Sigmoid colon (tissue), 4 donors: ENCODE data around the gene ANGPTL4.
"Not testable (repeated sequence)": the region's sequence is repeated elsewhere in the genome, so short reads cannot be mapped to it uniquely, and the experiment has no call there.

Experiments
- POLR2A ChIP-seq, 2 donors: fragments of 450-650 bp; IDR thresholded peaks; one replicate each; pipeline ENCODE4 v1.6.1; 2016; ENCODE audit warnings: antibody characterized with exemption in 2 of 2, mild to moderate bottlenecking in 2 of 2, moderate library complexity in 2 of 2
- POLR2AphosphoS5 ChIP-seq, 4 donors: sonication (generic); formaldehyde crosslinking; IDR thresholded peaks; one replicate each; pipeline ENCODE4 v1.6.1; 2017; ENCODE audit warnings: antibody characterized with exemption in 4 of 4
- TF ChIP-seq, protein P1 (sequence below), 4 experiments: fragments of 450-650 bp in 3 of 4; fragments of 200-600 bp in 1 of 4; IDR thresholded peaks; one replicate each; pipeline ENCODE4 v1.5.1; 2016 to 2019; ENCODE audit warnings: antibody characterized with exemption in 4 of 4, mild to moderate bottlenecking in 3 of 4, moderate library complexity in 2 of 4

DNA sequence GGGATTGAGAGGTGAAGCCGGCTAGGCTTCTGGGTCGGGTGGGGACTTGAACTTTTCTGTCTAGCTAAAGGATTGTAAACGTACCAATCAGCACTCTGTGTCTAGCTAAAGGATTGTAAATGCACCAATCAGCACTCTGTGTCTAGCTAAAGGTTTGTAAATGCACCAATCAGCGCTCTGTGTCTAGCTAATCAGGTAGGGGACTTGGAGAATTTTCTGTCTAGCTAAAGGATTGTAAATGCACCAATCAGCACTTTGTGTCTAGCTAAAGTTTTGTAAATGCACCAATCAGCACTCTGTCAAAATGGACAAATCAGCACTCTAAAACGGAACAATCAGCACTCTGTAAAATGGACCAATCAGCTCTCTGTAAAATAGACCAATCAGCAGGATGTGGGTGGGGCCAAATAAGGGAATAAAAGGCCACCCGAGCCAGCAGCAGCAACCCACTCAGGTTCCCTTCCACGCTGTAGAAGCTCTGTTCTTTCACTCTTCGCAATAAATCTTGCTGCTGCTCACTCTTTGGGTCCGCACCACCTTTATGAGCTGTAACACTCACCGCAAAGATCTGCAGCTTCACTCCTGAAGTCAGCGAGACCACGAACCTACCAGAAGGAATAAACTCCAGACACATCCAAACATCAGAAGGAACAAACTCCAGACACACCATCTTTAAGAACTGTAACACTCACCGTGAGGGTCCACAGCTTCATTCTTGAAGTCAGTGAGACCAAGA lies 15.4 kb downstream of the ANGPTL4 start:
- TF ChIP-seq, protein P1, sequence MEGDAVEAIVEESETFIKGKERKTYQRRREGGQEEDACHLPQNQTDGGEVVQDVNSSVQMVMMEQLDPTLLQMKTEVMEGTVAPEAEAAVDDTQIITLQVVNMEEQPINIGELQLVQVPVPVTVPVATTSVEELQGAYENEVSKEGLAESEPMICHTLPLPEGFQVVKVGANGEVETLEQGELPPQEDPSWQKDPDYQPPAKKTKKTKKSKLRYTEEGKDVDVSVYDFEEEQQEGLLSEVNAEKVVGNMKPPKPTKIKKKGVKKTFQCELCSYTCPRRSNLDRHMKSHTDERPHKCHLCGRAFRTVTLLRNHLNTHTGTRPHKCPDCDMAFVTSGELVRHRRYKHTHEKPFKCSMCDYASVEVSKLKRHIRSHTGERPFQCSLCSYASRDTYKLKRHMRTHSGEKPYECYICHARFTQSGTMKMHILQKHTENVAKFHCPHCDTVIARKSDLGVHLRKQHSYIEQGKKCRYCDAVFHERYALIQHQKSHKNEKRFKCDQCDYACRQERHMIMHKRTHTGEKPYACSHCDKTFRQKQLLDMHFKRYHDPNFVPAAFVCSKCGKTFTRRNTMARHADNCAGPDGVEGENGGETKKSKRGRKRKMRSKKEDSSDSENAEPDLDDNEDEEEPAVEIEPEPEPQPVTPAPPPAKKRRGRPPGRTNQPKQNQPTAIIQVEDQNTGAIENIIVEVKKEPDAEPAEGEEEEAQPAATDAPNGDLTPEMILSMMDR (IDR thresholded peaks at IDR 0.05): not testable (repeated sequence)
- TF ChIP-seq POLR2AphosphoS5, POLR2A (IDR thresholded peaks at IDR 0.05): not testable (repeated sequence)
